NOMO-1 (cell line): ENCODE results near the gene INTS14.

ENCODE experiments used
- DNase-seq, 2 experiments: peaks; one replicate each; lab custom pipeline; 2025; ENCODE audit not compliant: unreplicated experiment in 2 of 2; lab: John Stamatoyannopoulos, UW

Gene INTS14

DNA sequence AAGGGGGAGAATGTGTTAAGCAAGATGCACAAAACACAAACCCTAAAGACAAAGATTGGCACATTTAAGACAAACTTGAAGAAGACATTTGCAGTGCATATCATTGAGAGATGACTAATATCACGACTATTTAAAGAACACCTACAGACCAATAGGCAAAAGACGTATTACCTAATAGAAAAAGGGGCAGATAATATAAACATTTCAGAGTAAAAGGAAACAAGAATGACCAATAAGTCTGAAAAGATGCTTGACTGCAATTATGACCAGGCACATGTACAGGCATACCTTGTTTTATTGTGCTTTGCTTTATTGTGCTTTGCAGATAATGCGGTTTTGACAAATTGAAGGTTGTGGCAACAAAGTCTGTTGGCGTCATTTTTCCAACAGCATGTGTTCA, 75.7 kb downstream of the INTS14 start:
- DNase-seq, result no peak

- no peak for DNase-seq
Observed at GRCh38 chr15:65533057-65533756, 77.7 kb downstream of the INTS14 start.

GRCh38 chr15:65532738-65533051, 78.2 kb downstream of the INTS14 start:
- no peak for DNase-seq

DNA sequence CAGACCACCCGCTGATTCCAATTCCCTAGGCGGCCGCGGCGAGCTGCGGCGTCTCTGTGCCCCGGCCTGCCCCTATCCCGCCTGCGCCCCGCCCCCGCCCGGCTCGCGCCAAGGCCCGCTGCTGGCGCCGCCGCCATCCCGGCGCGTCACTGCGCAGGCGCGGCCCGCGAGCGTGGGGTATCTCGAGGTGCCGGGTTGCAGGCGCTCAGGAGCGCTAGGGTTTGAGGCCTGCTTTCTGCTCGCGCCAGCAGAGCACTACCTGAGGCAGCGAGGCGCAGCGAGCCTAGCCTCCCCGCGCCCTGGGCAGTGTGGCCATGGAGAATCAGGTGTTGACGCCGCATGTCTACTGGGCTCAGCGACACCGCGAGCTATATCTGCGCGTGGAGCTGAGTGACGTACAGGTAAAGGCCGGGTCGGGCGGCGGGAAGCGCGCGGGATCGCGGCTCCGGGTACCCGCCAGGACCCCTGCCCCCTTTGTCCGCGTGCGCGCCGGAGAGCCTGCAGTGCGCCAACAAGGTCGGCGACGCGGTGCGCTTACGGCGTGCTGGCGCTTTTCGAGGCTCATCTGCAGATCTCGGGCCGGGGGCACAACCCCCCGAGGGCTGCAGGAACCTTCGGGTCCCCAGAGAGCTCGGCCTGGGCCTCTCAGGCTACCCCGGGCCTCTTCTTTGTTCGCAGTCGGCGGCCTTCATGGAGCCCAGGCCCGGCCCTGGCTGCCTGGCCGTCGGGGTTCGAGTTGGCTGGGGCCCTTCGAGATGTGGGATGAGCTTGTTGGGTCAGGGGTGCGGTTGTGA, 80.4 kb downstream of the INTS14 start, which contains the start of gene HACD3:
Gene HACD3, plus strand, starts transcription at position 146 of the 794 bp plus-strand sequence. Its CDS starts 169 bp downstream, at position 315.
- peak; percentile 71 to 86 for DNase-seq

DNA sequence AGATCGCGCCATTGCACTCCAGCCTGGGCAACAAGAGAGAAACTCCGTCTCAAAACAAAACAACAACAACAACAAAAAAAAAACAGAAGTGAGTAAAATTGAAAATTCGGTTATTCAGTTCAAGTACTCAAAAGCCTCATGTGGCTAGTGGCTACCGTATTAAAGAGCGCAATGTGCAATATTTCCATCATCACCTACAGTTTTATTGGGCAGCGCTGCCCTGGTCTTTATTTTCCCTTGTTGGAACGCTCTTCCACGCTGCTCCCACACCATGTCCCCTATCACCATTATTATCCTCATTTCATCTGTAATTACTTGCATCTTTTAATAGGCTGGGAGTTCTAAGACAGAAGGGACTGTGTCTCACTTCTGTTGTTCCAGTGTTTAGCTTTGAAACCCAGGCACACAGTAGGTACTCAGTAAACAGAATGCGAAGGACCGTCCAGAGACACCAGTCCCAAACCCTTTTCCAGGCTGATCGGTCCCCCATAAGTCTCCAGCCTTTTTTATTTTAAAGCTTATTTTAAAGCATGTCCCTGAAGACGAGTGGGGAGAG, 81.1 kb downstream of the INTS14 start:
- no peak for DNase-seq
